HG03097 (cell line): ENCODE results near the gene EPHB3.

Experiments
- ATAC-seq: cut with Tn5 transposase; IDR thresholded peaks from one replicate; pipeline ENCODE4 v1.9.1; 2021; ENCODE audit not compliant: unreplicated experiment, low FRiP score

EPHB3 gene

DNA sequence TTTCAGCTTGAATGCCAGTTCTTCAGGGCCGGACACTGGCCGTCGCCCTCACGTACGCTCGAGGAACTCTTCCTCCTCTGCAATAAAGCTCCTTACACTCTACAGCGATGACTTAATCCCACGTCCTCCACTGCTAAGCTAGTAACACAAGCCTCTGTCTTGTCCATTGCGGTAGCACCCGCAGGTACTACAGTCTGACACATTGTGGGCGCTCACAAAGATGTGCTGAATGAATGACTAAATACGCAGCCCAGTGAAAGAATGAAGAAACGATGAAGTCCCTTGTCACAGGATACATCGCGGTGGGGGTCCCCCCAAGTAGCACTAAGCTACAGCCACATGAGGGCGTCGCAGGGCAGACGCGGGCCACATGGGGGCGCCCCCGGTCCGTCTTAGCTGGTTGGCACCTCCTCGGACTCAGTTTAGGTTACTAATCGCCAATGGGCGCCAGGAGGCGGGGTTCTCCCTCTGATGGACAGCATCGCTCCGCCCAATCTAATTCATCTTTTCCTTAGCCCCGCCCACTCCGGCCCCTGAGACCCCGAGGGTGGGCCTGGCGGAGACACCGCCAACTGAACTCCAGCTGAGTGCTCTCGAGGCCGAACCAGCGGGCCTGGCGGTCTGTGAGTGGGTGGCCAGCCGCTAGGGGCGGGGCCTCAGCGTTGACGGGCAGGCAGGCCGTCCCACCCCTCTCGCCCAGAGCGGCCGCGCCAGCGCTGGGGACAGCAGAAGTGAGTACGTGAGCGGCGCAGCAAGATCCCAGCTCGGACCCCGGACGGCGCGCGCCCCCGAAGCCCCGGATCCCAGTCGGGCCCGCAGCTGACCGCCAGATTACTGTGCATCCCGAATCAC lies at the start of gene EPHB3:
TSS of gene EPHB3 (plus strand) at position 725 of the 852 bp plus-strand sequence. CDS start 451 bp downstream, outside the sequence.
- ATAC-seq, result peak; percentile 92

DNA sequence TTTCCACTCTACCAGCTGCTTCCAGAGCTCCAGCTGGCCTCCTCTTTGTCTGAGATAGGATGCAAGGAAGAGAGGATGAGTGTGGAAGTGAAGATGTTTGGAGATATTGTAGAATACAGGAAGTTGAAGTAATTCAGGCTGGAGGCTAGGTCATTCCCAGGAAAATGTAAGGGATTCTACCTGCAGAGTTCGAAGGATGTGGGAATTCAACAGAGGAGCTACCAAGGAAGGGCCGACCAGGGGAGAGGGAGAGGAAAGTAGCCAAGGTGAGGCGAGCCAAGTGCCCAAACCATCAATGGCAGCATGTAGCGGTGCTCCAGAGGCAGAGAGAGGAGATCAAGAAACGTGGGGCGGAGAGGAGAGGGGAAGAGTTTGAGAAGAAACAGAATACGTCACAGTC lies 49.0 kb upstream of the EPHB3 start:
- ATAC-seq, result no peak

- ATAC-seq, result peak; percentile 79
Measured at GRCh38 chr3:184513276-184514170, 48.1 kb upstream of the EPHB3 start.

- ATAC-seq, result no peak
Measured at GRCh38 chr3:184514171-184514490, 47.5 kb upstream of the EPHB3 start.

GRCh38 chr3:184523825-184524615 lies 37.6 kb upstream of the EPHB3 start:
- no peak for ATAC-seq

- no peak for ATAC-seq
Measured at GRCh38 chr3:184524981-184525336, 36.6 kb upstream of the EPHB3 start.

DNA sequence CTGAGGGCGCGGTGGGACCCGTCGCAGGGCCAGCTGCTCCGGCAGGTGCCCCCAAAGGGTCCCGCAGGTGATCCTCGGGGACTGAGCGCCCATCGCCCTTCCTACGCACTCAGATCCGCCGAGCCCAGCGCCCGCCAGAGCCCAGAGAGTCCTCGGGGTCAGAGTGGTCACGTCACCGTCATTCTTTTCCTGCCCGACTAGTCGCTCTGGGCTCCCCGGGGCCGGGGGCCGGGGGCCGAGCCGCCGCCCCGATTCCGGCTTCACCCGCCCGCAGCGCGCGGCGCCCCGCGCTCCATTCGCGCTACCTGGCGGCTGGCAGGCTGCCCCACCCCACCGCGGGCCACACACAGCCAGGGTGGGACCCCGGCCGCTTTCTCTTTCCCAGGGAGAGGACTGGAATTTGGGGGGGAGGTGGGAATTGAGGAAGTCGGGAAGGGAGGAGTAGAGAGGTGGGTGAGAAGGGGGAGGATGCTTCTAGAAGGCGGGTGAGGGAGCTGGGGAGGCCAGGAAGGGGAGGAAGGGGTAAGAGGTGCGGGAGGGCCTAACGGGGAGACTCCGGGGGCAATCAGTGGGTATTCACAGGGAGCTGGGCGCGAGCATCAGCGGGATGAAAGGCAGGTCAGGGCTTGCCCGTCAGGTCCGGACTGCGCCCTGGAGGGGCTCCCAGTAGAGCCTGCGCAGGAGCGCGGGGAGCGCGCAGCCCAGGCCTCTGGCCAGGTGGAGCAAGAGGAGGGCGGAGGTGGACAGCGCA lies 36.1 kb upstream of the EPHB3 start:
- ATAC-seq, result no peak

DNA sequence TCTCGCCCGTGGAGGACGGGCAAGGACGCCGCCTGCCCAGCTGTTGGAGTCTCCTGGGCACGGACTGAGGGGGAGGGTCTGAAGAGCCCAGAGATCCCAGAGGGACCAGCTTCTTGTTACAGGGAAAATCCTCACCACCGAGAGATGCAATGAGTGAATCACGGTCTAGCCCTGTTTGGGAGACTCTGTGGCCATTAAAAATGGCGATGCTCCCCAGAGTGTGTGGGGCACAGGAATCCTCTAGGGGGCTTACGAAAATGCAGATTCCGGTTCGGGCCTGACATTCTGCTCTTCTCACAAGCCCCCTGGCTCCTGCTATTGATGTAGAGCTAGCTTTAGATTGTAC lies 35.5 kb upstream of the EPHB3 start:
- ATAC-seq, result no peak

DNA sequence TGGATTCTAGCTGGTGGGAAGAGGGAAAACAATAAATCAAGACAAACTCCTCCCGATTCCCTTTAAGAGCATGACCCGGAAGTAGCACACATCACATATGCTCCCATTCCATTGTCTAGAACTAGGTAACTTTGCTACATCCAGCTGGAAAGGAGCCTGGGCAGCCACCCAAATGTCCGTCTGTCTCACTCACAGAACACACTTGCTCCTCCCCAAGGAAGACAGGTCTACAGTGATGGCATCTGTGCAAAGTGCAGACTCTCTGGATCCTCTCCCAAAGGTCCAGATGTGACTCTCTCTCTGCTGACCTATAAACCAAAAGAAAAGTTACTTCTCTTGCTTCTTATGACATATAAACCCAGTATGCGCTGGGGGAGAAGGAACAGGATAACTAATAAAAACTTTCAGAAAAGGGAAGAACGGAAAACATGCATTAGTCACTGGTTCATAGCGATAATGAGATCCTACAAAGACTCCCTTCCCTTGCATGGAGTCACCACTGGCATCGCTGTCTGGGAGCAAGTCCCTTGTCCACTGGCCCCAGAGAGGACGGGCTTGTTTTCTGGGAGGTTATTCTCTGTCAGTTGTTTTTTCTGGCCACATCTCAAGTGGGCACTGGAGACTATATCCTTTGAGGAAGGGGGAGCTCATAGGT lies 29.8 kb upstream of the EPHB3 start:
- ATAC-seq, result no peak

DNA sequence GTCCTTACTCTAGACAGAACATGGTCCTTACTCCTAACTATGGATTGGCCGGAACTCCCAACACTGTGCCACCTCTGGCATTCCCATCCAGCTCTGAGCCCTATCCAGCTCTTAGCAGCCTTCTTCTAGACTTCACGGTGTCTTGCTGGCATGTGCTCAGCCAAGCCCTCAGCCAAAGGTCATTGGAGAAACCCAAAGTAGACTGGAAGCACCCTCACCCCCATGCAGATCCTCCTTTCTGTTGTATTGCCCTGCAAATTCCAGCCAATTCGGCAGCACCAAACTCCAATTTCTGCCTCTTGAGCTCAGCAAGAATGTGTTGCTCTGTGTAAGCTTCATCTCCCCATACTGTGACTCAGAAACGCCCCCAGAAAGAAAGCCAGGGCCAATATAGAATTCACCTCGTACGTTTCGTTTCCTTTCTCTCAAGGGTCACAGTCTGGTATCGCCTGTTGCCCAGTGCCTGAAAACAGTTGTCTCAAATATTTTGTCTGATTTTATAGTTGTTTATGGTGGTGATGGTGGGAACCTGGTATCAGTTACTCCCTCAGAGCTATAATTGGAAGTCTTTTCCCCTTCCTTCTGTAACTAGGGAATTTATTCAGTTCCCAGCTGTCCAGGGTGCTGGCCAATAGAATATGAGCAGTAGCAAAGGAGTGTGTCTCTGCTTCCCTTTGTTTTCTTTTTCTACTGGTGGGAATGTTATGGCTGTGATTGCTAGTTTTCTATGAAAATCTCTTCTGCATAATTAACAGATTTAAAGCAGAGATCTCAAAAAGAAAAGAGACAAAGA lies 28.4 kb upstream of the EPHB3 start:
- no peak for ATAC-seq

- ATAC-seq, result no peak
Measured at GRCh38 chr3:184537885-184538665, 23.5 kb upstream of the EPHB3 start.

DNA sequence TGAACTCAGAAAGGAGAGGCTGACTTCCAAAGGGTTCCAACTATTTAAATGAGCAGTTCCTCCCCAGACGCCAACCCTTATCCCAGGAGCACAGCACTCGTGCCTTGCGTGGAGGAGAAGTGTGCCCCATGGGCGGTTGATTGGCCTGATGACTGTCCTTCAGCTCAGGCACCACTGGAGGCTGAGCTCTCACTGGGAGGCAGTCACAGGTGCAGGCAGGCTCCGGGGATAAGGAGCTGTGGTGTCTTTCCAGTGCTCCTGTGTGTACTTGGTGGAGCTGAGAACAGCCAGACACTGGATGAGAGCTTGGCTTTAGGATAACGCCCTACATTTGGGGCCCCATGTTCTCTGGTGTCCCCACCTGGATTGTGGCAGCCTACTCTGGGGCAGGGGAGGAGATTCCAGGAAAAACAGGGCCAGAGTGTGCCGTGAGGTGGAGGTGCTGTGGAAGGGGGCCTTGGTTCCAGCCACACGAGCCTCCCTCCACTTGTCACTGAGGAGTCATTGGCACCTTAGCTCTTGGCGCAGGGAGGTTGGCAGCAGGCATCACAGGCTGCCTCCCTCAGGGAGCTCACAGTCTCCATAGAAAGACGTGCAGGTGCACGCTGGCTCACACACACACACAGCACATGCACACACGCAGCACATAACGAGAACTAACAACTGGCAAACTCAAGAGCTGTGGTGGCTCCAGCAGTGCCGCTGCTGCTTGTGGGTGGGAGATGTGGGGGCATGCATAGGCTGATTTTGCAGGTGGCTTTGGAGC lies 22.7 kb upstream of the EPHB3 start:
- no peak for ATAC-seq

DNA sequence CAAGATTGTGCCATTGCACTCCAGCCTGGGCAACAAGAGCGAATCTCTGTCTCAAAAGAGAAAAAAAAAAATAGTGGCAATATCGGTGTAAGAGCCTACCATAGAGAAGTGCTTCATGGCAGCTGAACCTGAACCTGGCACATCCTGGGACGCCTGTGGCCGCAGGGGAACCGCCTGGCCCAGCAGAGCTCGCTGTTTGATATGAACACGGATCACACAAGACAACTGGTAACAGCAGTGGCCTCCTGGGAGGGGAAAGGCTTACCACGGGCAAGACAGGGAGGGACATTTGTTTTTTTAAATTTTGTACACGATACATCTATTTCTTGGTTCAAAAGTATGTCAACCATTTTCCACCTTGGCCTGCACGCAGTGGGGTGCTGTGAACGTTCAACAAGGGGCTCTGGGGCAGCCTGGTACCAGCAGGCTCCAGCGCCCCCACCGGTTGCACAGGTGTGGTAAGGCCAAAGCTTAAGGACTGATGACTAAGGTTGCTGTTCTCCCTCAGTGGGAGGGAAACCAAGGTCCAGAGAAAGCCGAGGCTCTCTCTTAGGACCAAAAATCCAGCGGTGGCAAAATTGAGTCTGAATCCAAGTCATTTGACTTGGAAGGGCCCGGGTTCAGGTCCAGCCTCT lies 21.7 kb upstream of the EPHB3 start:
- no peak for ATAC-seq

DNA sequence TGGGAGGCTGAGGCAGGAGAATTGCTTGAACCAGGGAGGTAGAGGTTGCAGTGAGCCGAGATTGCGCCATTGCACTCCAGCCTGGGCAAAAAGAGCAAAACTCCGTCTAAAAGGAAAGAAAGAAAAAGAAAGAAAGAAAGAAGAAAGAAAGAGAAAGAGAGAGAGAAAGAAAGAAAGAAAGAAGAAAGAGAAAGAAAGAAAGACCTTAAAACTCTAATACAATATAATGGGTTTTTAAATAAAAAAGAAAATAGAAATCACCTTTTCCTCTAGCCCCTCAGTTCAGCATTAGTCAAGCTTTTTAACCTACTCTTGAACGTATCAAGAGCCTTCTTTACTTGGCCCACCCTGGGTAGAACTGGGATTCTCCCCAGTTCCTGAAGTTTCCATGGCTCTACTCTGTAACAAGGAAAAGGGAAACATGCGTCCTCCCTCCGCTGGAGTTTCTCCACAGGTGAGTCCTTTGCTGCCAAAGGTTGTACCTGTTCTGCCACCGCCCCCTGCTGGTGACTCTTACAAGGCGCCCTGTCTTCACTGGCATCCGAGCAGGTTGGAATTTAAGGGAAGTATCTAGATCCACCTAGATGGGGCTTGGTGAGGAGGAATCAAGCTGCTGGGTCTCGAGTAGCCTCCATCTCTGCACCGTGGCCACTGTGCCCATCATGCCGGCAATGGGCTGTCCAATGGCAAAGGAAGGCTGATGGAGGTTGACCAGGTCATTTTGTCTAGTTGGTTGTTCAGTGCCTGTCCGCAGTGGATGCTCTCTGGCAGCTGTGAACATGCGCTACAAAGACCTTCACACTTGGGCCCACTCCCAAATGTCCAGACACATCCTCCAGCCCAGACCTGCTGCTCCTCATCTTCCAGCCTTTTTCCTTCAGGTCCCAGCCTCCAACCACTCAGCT lies 20.6 kb upstream of the EPHB3 start:
- ATAC-seq, result no peak

- ATAC-seq, result no peak
Measured at GRCh38 chr3:184541886-184542562, 19.6 kb upstream of the EPHB3 start.

GRCh38 chr3:184542577-184542976 lies 19.0 kb upstream of the EPHB3 start:
- no peak for ATAC-seq
